ENCODE data around the gene FAM83D.
"Not testable (repeated sequence)": the region's sequence is repeated elsewhere in the genome, so short reads cannot be mapped to it uniquely, and the experiment has no call there.

FAM83D gene

GRCh38 chr20:38969708-38970107, 43.5 kb downstream of the FAM83D start:
- DNase-seq, result no peak

GRCh38 chr20:38970302-38970701, 44.1 kb downstream of the FAM83D start:
- no peak for DNase-seq

- no peak for DNase-seq
Observed at GRCh38 chr20:38973107-38973506, 46.9 kb downstream of the FAM83D start.

GRCh38 chr20:38973645-38974044, 47.4 kb downstream of the FAM83D start:
- no peak for DNase-seq

GRCh38 chr20:38975539-38976120, 49.4 kb downstream of the FAM83D start:
- DNase-seq, result no peak

DNA sequence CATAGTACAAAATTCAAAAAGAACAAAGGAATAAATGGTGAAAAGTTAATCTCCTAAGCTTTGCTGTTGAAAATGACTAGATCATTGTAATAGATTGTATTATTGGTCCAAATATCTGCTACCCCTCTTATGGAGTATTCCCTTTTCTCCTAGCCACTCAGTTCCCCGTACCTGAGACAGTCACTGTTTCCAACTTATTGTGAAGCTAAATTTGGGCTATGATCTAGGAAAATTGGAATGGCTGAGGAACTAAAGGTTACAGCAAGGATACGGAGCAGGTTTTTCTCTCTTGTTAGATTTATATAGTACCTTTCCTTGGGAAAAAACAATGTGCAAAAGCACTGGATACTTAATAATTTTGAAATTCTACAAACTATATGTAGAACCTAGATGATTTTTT, 53.2 kb downstream of the FAM83D start:
- DNase-seq, result no peak

DNA sequence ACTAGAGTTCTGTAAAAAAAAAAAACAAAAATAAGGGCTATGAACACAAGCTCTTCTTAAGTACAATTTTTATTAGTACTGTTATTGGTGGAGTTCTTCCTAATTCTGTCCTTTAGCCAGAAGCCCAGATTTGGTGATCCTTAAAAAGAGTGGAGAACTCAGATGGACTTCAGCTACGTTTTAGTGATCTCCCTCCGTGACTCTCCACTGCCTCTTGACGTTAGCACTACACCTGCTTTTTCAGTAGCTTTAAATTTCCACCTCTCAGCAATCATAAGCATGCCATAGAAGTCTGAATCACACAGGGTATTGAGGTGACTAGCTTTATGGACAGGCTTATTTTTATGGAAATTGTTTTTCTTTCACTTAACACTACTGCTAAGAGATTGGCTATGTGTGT, 53.6 kb downstream of the FAM83D start:
- no peak for DNase-seq

GRCh38 chr20:38982291-38982690, 56.1 kb downstream of the FAM83D start:
- no peak for DNase-seq

DNA sequence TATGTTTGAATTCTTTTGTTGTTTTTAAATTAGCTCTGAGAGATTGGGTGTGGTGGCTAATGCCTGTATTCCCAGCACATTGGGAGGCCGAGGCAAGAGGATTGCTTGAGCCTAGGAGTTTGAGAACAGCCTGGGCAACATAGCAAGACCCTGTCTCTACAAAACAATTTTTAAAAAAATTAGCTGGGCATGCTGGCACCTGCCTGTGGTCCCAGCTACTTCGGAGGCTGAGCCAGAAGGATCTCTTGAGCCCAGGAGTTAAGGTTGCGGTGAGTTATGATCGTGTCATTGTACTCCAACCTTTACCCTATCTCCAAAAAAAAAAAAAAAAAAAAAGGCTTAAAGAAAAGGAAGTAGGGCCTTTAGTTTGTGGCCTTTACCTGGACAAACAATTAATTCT, 58.8 kb downstream of the FAM83D start:
- DNase-seq, result no peak

DNA sequence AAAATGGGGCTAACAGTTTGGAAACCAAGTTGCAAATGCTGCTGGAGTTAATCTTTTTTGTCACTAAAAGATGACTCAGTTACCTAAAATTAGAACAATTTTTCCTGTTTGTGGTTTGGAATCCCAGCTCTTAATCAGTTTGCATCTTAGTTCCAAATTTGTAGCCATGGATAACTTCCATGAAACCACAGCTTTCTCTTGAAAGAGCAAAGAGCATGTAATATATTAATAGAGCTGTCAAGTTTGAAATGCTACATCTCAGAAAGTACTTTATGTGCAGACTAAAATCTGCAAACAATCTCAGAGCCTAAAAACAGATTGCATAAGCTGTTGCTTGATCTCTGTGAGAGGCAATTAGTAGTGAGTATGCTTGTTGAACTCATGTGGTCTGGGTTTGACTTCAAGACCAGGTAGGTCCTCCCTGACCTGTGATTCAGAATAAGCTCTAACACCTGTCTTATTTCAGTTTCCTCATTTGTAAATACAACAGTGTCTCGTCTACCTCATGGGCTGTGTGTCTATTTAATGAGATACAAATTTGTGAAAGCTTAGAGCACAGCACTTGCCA, 59.5 kb downstream of the FAM83D start:
- no peak for DNase-seq

DNA sequence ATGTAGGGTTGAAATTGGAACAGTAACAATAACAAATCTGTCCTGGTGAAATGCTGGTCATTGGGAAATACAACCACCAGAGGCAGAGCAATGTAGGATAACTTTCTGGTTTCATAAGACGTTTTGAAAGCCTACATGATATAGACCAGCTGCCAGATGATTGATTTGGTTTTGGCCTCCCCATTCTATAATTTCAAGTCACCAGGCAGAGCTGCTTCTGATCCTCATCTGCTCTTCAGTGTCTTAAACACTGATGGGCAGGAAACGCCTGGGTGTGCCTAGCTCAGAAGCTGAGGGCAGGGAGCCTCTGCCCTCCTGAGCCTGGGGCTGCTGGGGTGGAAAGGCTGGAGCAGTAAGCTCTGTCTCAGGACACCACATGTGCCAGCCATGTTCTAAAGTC, 60.4 kb downstream of the FAM83D start:
- no peak for DNase-seq

- no peak for DNase-seq
Observed at GRCh38 chr20:38987777-38988176, 61.6 kb downstream of the FAM83D start.

GRCh38 chr20:38990728-38991127, 64.5 kb downstream of the FAM83D start:
- no peak for DNase-seq

GRCh38 chr20:38991814-38992704, 65.8 kb downstream of the FAM83D start:
- DNase-seq, result no peak

DNA sequence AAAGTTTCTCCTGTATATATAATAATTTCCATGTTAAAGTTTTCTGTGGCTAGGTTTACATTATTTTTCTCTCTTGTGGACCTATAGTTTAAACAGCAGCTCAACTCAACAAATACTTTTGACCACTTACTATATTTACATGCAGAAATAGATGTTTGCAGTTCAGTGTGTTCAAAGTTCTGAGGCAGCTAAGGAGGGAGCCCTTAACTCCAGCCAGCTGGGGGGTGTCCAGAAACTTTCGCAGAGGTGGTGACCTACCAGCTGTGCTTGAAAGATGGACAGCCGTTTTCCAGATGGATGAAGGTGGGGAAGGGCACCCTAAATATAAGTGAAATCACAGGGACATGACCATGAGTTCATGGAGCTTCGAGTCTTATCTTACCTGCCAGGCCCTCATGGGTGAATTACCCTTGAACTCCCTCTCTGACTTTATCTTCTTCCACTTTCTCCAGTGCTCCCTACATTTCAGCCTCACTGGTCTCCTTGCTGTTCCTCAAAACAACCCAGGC, 69.4 kb downstream of the FAM83D start:
- DNase-seq, result no peak

DNA sequence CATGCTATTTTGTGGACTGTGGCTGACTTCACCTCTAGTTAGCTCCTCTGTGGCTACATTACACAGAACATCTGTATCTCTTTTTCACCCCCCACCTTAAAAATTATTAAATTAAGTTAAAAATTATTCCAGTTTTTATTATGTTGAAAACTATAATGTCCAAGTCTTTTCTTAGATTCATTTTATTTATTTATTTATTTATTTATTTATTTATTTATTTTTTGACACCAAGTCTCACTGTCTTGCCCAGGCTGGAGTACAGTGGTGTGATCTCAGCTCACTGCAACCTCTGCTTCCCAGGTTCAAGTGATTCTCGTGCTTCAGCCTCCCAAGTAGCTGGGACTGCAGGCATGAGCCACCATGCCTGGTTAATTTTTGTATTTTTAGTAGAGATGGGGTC, 70.6 kb downstream of the FAM83D start:
- DNase-seq, result not testable (repeated sequence)

GRCh38 chr20:38997622-38998021, 71.4 kb downstream of the FAM83D start:
- no peak for DNase-seq

DNA sequence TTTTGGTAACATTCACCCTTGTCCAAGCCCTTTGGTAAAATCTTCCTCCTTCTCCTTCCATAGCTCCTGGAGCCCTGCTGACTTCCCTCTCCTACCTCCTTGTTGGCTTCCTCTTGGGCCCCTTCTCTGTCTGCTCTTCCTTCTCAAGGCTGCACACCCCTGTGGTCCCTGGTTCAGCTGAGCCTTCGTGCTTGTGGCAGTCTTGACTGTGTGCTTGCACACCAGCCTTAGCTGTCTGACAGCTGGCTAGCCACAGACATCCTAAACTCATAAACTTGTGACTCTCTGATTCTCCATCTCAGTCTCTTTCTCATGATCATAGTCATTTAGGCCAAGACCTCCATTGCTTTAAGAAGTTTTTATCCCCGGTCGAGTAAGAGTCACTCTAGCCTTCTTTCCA, 73.0 kb downstream of the FAM83D start:
- DNase-seq, result no peak

DNA sequence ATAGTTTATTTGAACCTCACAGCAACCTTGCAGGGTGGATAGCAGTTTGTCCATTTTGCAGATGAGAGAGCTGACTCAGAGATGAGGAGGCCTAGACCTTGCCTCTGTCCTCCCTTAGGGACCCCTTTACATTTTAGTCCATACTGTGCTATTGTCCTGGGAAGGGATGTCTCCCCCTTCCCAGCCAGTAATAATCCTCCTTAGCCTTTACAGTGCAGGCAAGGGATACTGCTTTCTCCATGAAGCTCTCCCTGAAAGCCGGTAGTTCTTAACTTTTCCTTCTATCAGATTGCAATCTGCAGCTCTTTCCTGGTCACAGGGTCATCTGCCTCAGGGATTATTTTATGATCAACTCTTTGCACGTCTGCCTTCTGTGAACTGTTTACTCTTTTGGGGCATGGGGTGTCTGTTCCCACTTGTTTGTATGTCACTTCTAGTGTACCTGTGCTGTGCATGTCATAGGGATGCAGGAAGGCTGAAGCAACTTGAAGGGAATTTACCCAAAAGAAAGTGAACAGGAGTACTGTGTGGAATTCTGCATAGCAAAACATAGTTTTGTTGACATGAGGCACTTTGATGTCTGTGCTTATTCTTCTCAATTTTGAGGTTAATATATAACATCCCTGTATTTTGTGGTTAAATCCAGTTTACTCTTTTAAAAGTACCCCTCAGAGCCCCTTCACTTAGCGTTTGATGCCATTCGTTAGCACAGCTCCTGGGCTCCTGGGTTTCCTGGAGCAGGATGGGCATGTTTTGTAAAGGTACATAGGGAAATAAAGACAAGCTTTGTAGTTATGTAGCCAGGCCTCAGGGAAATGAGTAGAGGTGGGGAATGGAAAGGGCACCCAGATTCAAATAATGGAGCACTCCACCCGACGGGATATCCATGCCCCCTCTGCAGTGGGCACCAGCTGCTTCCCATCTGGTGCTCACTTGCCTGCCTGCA, 74.0 kb downstream of the FAM83D start:
- DNase-seq, result no peak

Data from activated effector memory CD4-positive, alpha-beta T cell treated with Interleukin-2 at 50 U/mL for 16 hours (primary cell).